ENCODE data around the gene MXRA7.

Gene MXRA7

GRCh38 chr17:76696763-76697701 lies 13.7 kb downstream of the MXRA7 start:
- no peak for DNase-seq (ENCODE audit: low read depth)

GRCh38 chr17:76695059-76695831 lies 15.5 kb downstream of the MXRA7 start:
- DNase-seq (ENCODE audit: low read depth), result no peak

GRCh38 chr17:76691379-76692191 lies 19.2 kb downstream of the MXRA7 start:
- no peak for DNase-seq (ENCODE audit: low read depth)

- DNase-seq (ENCODE audit: low read depth), result no peak
These were observed 20.0 kb downstream of the MXRA7 start for GRCh38 chr17:76690596-76691280.

- no peak for DNase-seq (ENCODE audit: low read depth)
These were observed 20.9 kb downstream of the MXRA7 start for GRCh38 chr17:76689859-76690258.

GRCh38 chr17:76688165-76688622 lies 22.6 kb downstream of the MXRA7 start:
- no peak for DNase-seq (ENCODE audit: low read depth)

- no peak for DNase-seq (ENCODE audit: low read depth)
These were observed 23.2 kb downstream of the MXRA7 start for GRCh38 chr17:76687298-76688164.

GRCh38 chr17:76686538-76687297 lies 24.0 kb downstream of the MXRA7 start:
- no peak for DNase-seq (ENCODE audit: low read depth)

GRCh38 chr17:76685846-76686245 lies 24.9 kb downstream of the MXRA7 start:
- DNase-seq (ENCODE audit: low read depth), result no peak

GRCh38 chr17:76685366-76685765 lies 25.4 kb downstream of the MXRA7 start:
- DNase-seq (ENCODE audit: low read depth), result no peak

GRCh38 chr17:76684756-76685155 lies 26.0 kb downstream of the MXRA7 start:
- DNase-seq (ENCODE audit: low read depth), result no peak

- no peak for DNase-seq (ENCODE audit: low read depth)
These were observed 26.6 kb downstream of the MXRA7 start for GRCh38 chr17:76683921-76684745.

GRCh38 chr17:76683011-76683755 lies 27.6 kb downstream of the MXRA7 start:
- no peak for DNase-seq (ENCODE audit: low read depth)

GRCh38 chr17:76682296-76682695 lies 28.5 kb downstream of the MXRA7 start:
- DNase-seq (ENCODE audit: low read depth), result no peak

GRCh38 chr17:76681222-76682137 lies 29.3 kb downstream of the MXRA7 start:
- DNase-seq (ENCODE audit: low read depth), result peak; percentile 52

GRCh38 chr17:76679239-76679638 lies 31.5 kb downstream of the MXRA7 start:
- no peak for DNase-seq (ENCODE audit: low read depth)

- no peak for DNase-seq (ENCODE audit: low read depth)
These were observed 32.4 kb downstream of the MXRA7 start for GRCh38 chr17:76678330-76678729.

Data from stimulated activated CD8-positive, alpha-beta memory T cell treated with anti-CD3 and anti-CD28 coated beads, Interleukin-4, amount 100 ng/mL, for 24 hours (primary cell).